Activated T-cell treated with anti-CD3 and anti-CD28 coated beads, Interleukin-2, amount 50 U/mL, for 24 hours (primary cell): Measurements from ENCODE around the gene DAB1.

Experiments
- DNase-seq: peaks from one replicate; pipeline ENCODE4 v3.0.0-alpha.2; 2020
- H3K27ac Mint-ChIP-seq: 2 replicates; pipeline ENCODE4 v1.8.0; 2020; ENCODE audit warnings: mild to moderate bottlenecking, mixed read lengths
- H3K27me3 Mint-ChIP-seq: 2 replicates; pipeline ENCODE4 v1.8.0; 2020; ENCODE audit warnings: mixed read lengths
- H3K36me3 Mint-ChIP-seq: 2 replicates; pipeline ENCODE4 v1.8.0; 2020; ENCODE audit warnings: low read depth, mixed read lengths
- H3K4me1 Mint-ChIP-seq: 2 replicates; pipeline ENCODE4 v1.8.0; 2020; ENCODE audit warnings: low read depth, mixed read lengths
- H3K4me3 Mint-ChIP-seq: 2 replicates; pipeline ENCODE4 v1.8.0; 2020; ENCODE audit warnings: mild to moderate bottlenecking, moderate library complexity, mixed read lengths
- H3K9me3 Mint-ChIP-seq: 2 replicates; pipeline ENCODE4 v1.8.0; 2020; ENCODE audit warnings: mixed read lengths

DAB1 gene

DNA sequence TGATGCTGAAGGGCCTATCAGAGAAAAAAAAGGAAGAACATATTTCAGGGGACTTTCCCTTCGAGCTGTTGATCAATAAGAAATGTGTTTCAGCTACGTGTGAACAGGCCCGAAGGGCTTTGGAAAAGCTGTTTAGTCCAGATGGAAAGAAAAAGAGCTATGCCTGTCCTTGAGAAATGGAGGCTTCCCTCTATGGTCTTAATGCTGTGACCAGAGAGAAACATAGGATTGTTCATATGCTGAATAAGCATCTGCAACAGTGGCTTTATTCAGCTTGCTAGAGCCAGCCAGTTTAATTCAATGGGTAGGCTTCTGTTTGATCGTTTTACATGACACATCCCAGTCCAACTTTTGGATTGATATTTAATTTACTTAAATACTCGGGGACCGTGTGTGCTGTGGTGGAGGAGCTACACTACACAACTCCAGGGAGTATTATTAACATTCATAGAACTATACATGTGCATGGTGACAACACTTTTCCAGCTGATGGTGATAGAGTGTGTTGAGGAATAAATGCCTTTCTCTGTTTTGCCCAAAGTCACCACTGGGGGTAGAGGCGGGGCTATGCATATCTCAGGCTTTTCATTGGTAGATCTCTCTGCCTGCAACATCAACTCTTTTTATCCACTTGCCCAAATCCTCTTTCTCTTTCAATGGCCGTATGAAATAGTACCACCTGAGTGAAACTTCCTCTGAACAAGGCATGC lies 351.3 kb downstream of the DAB1 start:
- H3K27ac Mint-ChIP-seq = no peak overlapping the region
- DNase-seq = no peak
- H3K9me3 Mint-ChIP-seq = no peaks in the 10 kb centered on the region
- no peak overlapping the region for H3K4me3 Mint-ChIP-seq
- H3K36me3 Mint-ChIP-seq = no peaks in the 10 kb centered on the region
- H3K4me1 Mint-ChIP-seq = no peaks in the 10 kb centered on the region
- H3K27me3 Mint-ChIP-seq = peaks cover 5% of the 10 kb centered on the region

DNA sequence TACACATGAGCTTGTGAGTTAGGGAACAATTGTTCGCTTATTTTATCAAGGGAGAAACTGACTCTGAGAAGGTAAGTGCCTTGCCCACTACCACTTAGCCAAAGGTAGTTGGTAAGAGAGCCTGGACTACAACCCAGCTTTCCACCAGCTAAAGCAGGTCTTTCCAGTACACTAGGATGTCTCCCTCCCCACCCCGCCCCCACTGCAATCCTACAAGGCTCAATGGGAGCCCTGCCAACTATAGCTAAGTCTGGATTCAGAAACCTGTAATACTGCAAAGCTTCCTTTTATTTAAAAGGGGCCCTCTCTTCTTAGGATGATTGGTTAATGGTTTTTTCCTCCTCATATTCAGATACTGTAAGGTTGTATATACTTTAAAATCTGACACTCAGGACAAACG lies 356.0 kb downstream of the DAB1 start:
- Mint-ChIP-seq H3K27me3 (peaks cover 2% of the 10 kb centered on the region), H3K4me1 (no peaks in the 10 kb centered on the region), H3K27ac (no peak overlapping the region), H3K9me3 (no peaks in the 10 kb centered on the region), H3K36me3 (no peaks in the 10 kb centered on the region), H3K4me3 (no peak overlapping the region)
- no peak for DNase-seq

DNA sequence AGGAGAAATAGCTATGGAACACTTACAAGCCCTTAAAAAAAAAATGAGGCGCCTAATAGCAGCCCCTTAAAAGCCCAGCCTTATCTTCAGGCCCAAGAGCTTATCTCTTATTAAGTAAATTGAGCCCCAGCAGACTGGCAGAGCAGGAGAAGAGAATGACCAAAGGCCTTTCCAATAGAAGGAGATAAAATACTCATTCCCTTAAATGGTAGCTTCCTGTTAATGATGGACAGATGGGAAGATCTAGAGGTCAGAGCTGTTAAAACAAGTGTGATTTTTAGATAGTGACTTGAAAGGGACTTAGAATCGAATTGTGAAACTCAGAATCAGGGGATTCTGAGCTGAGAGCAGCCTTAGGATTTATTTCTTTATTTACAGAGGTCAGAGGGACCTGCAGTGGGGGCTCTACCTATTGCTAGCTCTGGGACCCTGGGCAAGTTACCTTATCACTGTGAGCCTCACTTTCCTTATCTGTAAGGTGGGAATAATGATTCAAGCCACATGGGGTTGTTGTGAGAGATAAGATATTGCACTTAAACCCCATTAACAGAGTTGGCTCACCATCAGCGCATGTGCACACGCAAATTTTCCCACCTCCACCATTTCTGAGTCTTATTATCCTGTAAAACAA lies 356.8 kb downstream of the DAB1 start:
- H3K9me3 Mint-ChIP-seq = no peaks in the 10 kb centered on the region
- H3K4me1 Mint-ChIP-seq = no peaks in the 10 kb centered on the region
- peaks cover 2% of the 10 kb centered on the region for H3K27me3 Mint-ChIP-seq
- H3K27ac Mint-ChIP-seq = no peak overlapping the region
- H3K4me3 Mint-ChIP-seq = no peak overlapping the region
- no peak for DNase-seq
- no peaks in the 10 kb centered on the region for H3K36me3 Mint-ChIP-seq

DNA sequence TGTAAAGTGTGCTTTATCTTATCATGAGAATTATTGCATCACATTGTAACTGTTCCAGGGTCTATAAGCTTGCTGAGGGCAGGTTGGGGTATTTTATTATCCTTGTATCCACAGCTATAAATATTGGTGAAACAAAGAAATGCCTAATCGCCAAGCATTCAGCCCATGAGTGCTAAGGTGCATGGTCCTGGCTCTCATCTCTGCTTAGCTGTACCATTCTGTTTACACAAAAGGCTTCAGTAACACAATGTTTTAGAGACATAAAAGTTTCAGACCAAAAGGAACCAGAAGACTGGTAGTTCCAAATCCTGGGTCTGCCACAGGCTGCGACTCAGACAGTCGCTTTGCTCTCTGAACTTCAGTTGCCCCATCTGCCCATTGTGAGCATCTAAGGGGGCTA lies 358.4 kb downstream of the DAB1 start:
- Mint-ChIP-seq H3K36me3 (no peaks in the 10 kb centered on the region), H3K27ac (no peak overlapping the region), H3K9me3 (no peaks in the 10 kb centered on the region), H3K4me3 (no peak overlapping the region), H3K4me1 (no peaks in the 10 kb centered on the region), H3K27me3 (no peaks in the 10 kb centered on the region)
- no peak for DNase-seq

DNA sequence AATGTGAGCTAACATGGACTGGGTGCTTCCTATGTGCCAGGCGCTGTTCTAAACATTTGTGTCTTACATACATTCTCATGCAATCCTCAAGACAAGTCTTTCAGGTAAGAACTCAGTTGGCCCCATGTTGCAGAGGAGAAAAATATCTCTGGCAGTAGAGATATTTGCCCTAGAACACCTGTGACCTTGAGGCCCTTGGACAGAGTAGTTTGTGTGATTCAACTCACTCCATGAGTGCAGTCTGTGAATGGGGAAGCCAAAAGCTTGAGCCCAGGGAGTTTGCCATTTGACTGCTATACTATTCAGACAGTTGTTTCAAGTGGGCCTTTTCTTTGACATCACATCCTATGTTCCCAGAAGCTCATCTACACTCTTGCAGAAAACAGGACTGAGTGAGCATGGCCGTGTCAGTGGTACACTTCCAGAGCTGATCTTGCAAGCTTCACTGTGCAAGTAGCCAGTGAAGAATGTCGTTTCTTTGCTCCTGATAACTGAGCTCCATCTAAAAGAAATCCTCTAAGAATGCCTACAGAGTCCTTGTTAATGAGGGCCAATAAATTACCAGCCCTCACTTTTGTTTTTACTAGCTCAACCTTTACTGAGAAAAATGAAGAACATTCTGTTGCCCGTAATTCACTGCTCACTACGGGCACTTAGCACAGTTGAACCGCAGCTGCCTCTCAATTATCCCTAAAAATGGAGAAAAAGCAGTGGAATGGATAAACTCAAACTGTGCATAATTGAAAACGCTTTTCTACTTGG lies 359.3 kb downstream of the DAB1 start:
- Mint-ChIP-seq H3K27me3 (no peaks in the 10 kb centered on the region), H3K4me1 (no peaks in the 10 kb centered on the region), H3K9me3 (no peaks in the 10 kb centered on the region), H3K4me3 (no peak overlapping the region), H3K36me3 (no peaks in the 10 kb centered on the region), H3K27ac (no peak overlapping the region)
- no peak for DNase-seq

DNA sequence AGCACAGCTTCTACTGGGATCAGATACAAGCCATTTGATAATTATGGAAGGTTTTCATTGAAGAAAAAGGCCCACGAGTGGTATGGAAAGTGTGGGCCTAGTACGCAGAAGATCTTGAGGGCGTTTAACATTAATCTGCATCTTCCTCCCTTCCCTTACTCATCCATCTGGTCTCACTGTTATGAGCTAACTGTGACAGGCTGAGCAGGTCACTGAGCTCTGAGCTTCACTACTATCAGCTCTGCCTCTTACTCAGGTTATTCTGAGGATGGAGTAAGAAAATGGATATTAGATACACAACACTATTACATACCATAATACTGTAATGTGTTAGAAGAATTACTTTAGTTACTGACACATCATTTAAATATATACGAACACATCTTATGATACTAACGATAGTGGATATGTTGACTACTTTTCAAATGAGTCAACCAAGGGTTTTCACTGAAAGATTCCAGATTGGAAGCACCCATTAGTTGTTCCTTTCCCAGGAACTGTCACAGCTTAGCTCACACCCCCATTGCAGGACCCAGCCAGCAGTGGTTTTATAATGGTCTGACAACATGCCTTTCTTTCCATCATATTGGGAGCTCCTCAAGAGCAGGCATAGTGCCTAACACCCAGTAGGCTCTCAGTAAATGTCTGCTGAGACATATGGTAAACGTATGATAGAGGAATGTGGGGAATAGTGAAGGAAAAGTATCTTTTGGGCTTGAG lies 360.3 kb downstream of the DAB1 start:
- Mint-ChIP-seq H3K27ac (no peak overlapping the region), H3K4me1 (no peaks in the 10 kb centered on the region), H3K4me3 (no peak overlapping the region), H3K9me3 (no peaks in the 10 kb centered on the region), H3K36me3 (no peaks in the 10 kb centered on the region), H3K27me3 (no peaks in the 10 kb centered on the region)
- no peak for DNase-seq

DNA sequence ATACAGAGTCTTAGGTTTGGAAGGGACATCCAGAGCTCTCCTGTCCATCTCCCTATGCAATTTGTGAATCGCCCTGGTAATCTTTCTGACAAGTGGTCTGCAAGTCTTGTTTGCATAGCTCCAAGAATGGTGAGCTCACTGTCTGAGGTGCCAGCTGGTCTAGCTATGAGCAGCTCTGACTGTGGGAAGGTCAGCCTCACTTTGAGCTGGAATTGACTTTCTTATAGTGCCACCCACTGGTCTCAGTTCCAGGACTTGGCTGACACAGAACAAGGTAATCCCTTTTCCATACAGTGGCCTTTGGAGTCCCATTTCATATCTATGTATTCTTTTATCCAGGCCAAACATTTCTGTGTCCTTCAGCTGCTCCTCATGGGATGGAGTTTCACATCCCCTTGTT lies 362.5 kb downstream of the DAB1 start:
- no peak for DNase-seq
- no peak overlapping the region for H3K4me3 Mint-ChIP-seq
- no peak overlapping the region for H3K27ac Mint-ChIP-seq
- no peaks in the 10 kb centered on the region for H3K9me3 Mint-ChIP-seq
- H3K4me1 Mint-ChIP-seq = no peaks in the 10 kb centered on the region
- no peaks in the 10 kb centered on the region for H3K27me3 Mint-ChIP-seq
- H3K36me3 Mint-ChIP-seq = no peaks in the 10 kb centered on the region

DNA sequence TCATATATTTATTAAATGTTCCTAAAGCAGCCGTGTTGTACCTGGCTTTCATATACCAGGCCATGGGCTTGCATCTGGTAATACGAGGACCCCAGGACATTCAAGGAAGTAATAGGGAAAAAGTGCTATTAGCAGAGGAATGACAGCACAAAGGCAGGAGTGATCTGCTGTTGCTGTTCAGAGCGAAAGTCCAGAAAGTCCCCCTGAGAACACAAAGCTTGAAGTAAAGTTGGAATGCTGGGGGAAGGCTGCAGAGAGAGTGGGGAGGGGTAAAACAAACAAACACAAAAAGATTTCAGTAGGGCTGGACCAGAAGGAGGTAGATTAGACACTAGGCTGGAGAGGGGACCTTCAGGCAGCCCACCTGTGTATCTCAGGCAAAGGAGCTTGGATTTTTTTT lies 363.4 kb downstream of the DAB1 start:
- no peak for DNase-seq
- no peak overlapping the region for H3K4me3 Mint-ChIP-seq
- H3K27ac Mint-ChIP-seq = no peak overlapping the region
- no peaks in the 10 kb centered on the region for H3K36me3 Mint-ChIP-seq
- H3K9me3 Mint-ChIP-seq = no peaks in the 10 kb centered on the region
- no peaks in the 10 kb centered on the region for H3K4me1 Mint-ChIP-seq
- no peaks in the 10 kb centered on the region for H3K27me3 Mint-ChIP-seq

DNA sequence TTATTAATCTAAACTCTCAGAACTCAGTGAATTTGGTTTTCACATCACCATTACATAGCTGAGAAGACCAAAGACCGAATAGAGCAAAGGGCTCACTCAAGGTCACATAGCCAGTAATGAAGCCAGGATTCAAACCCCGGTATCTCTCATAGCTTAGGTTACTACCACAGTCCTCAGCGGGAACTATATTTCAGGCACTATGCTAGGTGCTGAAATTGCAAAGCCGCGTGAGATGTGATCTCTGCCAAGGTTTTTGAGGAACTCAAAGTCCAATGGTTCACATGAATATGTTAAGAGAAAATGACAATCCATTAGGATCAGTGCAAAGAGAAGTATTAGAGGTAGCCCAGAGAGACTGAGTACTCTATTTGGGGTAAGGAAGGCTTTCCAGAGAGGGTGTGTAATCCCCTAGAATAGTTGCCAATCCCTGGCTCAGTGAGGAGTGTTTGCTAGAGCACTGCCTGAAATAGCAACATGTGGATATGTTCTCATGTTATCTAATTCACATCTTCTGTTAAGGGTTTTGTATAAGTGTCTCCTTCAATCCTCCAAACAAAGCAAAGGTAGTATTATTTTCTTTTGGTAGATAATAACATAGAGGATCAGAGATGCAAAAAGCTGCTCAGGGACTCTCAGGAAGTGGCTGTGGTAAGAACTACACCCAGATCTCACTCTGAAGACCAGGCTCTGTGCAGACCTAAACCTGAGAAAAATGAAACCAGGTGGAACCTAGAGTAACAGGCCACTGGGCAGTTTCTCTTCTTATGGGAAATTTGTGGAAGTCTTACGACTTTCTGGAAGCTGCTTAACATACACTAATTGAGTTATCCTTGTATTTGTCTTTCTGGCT lies 365.0 kb downstream of the DAB1 start:
- H3K36me3 Mint-ChIP-seq = no peaks in the 10 kb centered on the region
- H3K27me3 Mint-ChIP-seq = no peaks in the 10 kb centered on the region
- no peak for DNase-seq
- no peaks in the 10 kb centered on the region for H3K9me3 Mint-ChIP-seq
- H3K27ac Mint-ChIP-seq = no peak overlapping the region
- H3K4me3 Mint-ChIP-seq = no peak overlapping the region
- no peaks in the 10 kb centered on the region for H3K4me1 Mint-ChIP-seq

DNA sequence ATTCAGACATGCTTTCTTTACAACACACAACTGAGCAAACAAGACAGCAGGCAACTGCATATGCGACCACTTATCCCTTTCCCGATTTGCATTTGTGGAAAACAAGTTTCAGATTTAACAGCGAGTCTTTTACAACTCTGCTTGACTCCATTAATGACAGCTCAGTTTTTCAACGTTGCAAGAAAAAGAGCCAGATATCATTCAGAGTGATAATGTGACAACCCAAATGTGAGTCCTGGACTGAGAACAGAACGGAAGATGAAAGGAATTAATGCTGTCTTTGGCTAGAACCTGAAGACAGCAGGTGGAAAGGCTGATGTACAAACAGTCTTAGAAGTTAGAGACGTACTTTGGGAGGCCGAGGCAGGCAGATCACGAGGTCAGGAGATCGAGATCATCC lies 375.0 kb downstream of the DAB1 start:
- H3K36me3 Mint-ChIP-seq = no peaks in the 10 kb centered on the region
- H3K4me3 Mint-ChIP-seq = no peak overlapping the region
- peaks cover 11% of the 10 kb centered on the region for H3K27me3 Mint-ChIP-seq
- no peaks in the 10 kb centered on the region for H3K4me1 Mint-ChIP-seq
- no peak overlapping the region for H3K27ac Mint-ChIP-seq
- no peak for DNase-seq
- H3K9me3 Mint-ChIP-seq = no peaks in the 10 kb centered on the region

DNA sequence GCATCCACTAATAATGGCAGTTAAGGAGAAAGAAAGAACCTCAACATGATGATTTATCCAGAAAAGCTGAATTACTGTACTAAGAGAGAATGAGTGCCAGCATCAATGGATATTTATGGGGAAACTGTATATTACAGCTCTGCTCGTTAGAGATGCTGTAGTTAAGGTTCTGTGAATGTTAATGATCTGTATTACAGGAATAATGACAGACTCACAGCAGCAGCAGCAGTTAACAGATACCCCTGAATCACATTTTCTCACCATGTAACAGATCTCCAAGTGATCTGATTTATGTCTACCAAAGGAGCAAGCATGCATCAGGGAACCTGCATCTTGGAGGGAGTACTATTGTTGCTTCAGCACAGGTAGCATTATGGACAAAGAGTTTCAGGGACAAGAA lies 377.4 kb downstream of the DAB1 start:
- Mint-ChIP-seq H3K9me3 (no peaks in the 10 kb centered on the region), H3K27me3 (peaks cover 13% of the 10 kb centered on the region), H3K4me3 (no peak overlapping the region), H3K4me1 (no peaks in the 10 kb centered on the region), H3K36me3 (no peaks in the 10 kb centered on the region), H3K27ac (no peak overlapping the region)
- no peak for DNase-seq

DNA sequence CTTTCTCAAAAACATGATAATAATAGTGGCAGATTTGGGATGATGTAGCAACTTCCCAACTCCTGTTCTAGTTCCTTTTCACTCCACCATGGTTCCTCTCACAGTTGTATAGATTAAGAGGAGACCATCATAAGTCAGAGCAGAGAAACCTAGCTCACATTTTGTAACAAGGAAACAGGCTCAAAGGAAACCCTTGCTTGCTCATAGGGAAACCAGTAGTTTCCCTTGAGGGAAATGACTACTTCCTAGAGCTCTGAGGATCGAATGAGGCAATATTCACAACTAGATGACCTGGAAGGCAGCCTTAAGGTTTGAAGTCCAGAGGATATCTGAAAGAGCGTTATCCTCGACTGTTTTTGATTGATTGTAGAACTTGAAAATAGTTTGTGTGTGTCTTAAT lies 382.0 kb downstream of the DAB1 start:
- Mint-ChIP-seq H3K27me3 (peaks cover 5% of the 10 kb centered on the region), H3K27ac (no peak overlapping the region), H3K9me3 (no peaks in the 10 kb centered on the region), H3K4me3 (no peak overlapping the region), H3K36me3 (no peaks in the 10 kb centered on the region), H3K4me1 (no peaks in the 10 kb centered on the region)
- no peak for DNase-seq

DNA sequence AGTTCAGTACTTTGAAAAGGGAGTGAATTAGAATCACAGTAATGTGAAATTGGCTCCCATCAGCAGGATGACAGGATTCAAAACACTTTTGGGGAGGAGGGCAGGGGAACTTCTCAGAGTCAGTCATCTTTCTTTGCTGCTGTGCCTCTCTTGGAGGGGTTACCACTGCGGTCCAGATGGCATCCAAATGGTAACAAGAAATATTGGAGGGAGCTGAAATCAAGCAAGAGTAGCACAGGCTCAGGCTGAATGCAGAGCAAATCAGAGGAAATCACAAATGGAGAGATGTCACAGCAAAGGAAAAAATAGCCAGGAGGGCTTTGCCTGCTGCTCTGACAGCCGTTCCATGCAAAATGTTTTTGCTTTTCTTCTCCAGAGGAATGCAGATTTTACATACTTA lies 383.0 kb downstream of the DAB1 start:
- H3K27me3 Mint-ChIP-seq = peaks cover 5% of the 10 kb centered on the region
- H3K4me3 Mint-ChIP-seq = no peak overlapping the region
- no peak overlapping the region for H3K27ac Mint-ChIP-seq
- H3K4me1 Mint-ChIP-seq = no peaks in the 10 kb centered on the region
- no peak for DNase-seq
- no peaks in the 10 kb centered on the region for H3K9me3 Mint-ChIP-seq
- H3K36me3 Mint-ChIP-seq = no peaks in the 10 kb centered on the region
